ENCODE results near the gene EIF4H. TPM values are rescaled to one million over a fixed set of nuclear protein-coding genes. Genes with fewer than 3 reads are reported as not detected.
A peak's percentile ranks its signal among the peaks of the same experiment; 100 is the strongest.
"Not testable (repeated sequence)": the region's sequence is repeated elsewhere in the genome, so short reads cannot be mapped to it uniquely, and the experiment has no call there.

Gene EIF4H
- 146 TPM for total RNA-seq

DNA sequence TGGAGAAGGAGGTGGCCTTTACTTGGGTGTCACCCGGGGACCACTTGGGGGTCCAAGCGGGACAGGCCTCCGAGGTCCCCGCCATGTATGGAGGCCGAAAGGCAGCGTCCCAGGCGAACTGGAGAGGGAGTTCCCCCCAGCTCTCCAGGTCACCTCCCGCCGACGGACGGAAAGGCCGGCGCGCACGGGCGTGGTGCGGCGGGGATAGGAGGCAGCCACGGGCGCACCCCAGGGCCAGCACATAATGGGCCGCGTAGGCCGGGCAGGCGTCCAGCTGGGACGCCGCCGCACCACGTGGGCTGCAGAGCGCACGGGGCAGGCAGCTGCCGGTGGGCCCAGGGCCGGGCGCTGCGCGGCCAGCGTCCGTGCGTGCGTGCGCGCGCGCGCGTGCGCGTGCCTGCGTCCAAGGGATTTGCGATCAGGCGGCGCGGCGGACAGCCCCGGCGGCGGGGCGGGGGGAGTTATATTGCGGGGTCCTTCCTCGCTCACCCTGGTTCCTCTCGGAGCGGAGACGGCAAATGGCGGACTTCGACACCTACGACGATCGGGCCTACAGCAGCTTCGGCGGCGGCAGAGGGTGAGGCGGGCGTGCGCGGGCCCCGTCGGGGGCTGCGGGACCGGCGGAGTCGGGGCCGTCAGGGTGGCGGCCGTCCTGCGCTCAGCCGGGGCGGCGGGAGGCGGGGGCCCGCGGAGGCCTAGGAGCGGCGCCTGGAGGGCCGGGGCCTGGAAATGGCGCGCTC is at the start of gene EIF4H:
Gene EIF4H (plus strand): TSS at position 491 of the 740 bp plus-strand sequence. CDS start 28 bp downstream, at position 519.
- DNase-seq: peak; percentile 90

DNA sequence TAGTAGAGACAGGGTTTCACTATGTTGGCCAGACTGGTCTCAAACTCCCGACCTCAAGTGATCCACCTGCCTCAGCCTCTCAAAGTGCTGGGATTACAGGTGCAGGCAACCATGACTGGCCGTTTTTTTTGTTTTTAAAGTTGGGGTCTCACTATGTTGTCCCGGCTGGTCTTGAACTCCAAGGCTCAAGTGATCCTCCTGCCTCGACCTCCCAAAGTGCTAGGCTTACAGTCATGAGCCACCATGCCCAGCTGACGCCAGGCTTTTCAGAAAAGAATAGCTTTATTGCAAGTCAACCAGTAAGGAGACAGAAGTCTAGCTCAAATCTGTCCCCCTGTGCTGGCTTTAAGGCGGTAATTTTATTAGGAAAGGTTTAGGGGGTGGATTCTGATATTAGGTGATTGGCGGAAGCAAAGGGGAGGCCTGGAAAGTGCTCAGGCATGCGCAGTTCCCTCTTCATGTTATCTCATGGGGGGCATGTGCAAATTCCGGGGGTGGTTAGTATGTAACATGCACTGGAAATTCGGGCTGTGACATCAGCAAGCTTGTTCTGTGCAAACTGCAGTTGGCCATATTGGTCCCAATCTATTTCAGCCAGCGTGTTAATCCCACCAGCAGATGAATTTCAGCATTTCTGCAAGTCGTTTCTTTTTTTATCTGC is 47.8 kb upstream of the EIF4H start:
- no peak for DNase-seq

DNA sequence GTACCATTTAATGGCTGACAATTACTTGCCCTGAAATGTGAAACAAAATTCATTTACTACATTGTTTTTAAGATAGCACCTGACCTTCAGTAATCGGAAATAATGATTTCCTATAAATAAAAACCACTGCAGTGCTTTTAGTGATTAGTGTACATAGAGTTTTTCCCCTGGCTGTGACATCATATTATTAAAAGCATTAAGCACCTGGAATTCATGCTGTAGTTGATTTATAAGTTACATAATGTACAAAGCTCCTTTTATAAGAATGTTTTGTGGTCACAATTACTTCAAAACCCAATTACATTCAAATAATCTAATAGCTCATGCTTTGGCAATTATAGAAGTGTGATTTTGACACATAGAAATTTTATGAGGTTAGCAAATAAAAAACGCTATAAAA is 44.3 kb upstream of the EIF4H start:
- no peak for DNase-seq

DNA sequence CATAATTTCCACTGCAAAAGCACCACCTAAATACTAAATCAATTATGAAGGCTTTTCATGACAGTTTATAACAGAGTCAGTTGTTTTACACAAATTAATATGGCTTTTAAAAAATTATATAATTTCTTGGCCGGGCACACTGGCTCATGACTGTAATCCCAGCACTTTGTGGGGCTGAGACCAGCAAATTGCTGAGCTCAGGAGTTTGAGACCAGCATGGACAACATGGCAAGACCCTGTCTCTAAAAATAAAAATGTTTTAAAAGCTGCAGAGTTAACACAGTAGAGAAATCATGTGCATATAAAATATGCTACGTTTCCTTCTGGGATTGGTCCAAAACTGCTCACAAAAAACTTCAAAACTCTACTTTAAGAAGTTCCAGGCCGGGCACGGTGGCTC is 43.6 kb upstream of the EIF4H start:
- DNase-seq: no peak

DNA sequence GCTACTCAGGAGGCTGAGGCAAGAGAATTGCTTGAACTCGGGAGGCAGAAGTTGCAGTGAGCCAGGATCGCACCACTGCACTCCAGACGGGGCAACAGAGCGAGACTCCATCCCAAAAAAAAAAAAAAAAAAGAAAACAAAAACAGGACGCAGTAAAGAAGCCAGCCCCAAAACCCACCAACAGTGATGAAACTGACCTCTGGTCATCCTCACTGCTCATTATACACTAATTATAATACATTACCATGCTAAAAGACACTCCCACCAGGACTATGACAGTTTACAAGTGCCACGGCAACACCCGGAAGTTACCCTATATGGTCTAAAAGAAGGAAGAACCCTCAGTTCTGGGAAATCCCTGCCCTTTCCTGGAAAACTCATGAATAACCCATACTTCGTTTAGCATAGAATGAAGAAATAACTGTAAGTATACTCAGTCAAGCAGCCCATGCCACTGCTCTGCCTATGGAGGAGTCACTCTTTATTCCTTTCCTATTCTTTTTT is 40.0 kb upstream of the EIF4H start:
- DNase-seq: no peak

DNA sequence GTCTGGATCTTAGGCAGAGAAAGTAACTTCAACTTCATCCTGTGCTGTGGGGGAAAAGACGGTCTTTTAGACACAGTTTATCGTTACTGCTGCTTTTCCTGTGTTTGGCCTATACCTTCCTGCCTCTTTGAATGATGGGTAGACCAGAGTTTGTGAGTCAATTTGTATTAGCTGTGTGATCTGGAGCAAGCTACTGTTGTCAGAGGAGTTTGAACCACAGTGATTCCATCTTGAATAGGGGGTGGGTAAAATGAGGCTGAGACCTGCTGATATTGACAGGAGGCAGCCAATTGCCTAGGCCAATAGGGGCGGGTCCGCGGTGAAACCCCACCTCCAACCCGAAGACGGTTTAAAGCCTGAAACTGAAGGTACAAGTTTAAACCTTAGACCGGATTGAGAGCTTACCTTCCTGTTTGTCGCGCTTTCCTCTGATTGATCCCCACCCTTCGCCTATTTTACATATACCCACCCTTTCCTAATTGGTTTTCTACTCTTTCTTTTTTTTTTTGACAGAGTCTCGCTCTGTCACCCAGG is 35.8 kb upstream of the EIF4H start:
- DNase-seq: no peak

DNA sequence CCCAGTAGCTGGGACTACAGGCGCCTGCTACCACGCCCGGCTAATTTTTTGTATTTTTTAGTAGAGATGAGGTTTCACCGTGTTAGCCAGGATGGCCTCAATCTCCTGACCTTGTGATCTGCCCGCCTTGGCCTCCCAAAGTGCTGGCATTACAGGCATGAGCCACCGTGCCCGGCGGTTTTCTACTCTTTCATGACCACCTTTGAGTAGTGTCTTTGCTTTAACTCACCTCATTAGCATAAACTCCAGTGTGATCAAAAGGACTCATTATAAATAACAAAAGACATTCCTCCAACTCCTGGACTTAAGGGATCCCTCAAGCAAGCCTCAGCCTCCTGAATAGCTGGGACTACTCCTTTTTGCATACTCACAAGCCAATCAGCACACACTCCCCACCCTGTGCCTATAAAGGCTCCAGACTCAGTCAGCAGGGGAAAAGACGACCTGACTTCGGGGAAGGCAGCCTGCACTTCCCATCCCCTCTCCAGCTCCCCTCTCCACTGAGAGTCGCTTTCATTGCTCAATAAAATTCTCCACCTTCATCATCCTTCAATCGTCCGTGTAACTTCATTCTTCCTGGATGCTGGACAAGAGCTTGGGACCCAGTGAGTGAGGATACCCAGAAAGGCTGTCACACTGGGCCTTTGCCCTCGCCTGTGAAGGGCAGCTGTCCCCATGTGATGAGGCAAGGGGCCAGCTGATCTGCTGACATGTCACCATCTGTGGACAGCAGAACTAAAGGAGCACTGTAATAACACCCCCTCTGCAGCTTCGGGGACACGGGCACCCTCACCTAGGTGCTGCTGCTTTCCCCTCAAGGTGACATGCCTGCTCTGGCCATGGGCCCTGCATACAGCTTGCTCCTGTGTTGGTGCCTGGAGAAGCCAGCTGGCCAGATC is 35.0 kb upstream of the EIF4H start:
- no peak for DNase-seq

DNA sequence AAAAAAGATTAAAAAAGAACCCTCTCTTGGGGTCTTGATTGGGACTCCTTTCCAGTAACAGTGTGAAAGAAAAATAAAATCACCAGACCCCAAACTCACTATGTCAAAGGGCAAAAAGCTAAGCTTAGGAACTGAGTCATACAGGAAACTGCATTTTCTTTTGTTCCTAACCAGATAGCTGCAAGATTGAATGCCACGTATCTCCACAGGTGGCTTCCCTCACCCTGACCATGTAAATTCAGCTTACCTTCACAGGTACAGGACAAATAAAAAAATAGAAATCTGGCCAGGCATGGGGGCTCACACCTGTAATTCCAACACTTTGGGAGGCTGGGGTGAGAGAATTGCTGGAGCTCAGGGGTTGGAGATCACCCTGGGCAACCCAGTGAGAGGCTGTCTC is 32.5 kb upstream of the EIF4H start:
- no peak for DNase-seq

DNA sequence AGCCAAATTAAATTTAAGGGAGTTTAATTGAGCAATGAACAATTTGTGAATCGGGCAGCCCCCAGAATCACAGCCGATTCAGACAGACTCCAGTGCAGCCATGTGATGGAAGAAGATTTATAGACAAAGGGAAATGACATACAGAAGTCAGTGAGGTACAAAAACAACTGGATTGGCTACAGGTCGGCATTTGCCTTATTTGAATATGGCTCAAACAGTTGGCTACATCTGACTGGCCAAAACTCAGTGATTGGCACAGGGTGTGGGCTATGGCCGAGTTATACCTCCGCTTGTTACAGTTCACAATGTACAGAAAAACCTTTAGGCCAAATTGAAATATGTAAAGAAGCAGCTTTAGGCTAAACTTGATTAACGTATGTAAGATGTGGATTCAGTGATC is 30.8 kb upstream of the EIF4H start:
- no peak for DNase-seq

DNA sequence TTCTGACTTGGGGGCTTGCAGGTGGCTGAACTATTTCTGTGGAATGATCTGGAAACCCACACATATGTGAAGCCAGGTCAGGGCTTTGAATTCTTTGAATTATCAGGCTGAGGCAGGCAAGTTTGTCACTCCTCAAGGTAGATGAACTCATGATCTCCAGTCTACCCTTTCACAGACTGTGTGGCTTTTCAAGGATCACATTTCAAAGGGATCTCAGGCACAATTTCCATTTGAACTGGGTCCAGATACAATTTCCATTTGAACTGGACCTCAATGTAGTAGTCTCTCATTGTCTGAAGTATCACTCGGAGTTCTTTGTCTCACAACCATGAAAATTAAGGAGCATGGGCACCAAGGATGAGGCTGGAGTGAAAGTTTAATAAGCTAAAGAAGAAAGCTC is 25.7 kb upstream of the EIF4H start:
- no peak for DNase-seq

DNA sequence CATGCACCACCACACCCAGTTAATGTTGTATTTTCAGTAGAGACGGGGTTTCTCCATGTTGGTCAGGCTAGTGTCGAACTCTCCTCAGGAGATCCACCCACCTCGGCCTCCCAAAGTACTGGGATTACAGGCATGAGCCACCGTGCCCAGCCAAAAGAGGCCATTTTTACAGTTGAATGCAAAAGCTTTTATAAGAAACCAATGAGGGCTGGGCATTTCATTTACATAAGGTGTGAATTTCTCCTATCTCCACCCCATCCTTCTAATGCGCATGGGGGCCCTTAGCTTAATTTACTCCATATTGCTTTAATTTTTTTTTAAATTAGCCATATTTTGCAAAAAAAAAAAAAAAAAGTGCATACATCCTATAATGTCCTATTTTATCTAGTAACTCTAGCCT is 25.1 kb upstream of the EIF4H start:
- no peak for DNase-seq

DNA sequence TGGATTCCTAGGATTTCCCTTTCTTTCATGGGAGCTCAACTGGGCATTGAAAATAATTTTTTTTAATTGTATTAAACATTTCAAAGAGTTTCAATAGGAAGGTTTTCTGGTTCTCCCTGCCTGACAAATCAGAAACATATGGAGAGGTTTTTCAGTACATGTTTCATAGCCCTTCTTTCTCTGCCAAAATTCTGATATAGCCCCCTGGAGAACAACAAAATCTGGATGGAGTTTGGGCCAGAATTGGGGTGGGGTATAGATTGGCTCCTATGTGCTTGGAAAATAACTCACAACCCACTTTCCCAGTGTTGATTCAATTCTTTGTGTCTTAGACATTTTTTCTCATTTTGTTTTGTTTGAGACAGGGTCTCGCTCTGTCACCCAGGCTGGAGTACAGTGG is 24.6 kb upstream of the EIF4H start:
- no peak for DNase-seq

DNA sequence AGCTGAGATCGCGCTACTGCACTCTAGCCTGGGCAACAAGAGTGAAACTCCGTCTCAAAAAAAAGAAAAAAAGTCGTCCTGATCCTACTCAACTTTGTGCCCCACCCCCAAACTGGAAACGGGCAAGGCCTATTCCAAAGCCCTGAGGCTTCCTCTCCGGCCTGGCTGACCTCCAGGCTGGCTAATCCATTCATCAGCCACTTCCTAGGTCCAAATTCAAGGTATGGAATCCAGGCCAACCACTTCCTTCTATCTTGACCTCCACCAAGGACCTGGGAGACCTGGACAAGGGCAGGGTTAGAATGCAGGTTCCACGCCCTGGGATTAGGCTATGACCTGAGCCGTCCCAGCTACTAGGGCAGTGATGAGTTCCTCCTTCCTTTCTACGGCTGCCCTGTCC is 20.4 kb upstream of the EIF4H start:
- DNase-seq: no peak

DNA sequence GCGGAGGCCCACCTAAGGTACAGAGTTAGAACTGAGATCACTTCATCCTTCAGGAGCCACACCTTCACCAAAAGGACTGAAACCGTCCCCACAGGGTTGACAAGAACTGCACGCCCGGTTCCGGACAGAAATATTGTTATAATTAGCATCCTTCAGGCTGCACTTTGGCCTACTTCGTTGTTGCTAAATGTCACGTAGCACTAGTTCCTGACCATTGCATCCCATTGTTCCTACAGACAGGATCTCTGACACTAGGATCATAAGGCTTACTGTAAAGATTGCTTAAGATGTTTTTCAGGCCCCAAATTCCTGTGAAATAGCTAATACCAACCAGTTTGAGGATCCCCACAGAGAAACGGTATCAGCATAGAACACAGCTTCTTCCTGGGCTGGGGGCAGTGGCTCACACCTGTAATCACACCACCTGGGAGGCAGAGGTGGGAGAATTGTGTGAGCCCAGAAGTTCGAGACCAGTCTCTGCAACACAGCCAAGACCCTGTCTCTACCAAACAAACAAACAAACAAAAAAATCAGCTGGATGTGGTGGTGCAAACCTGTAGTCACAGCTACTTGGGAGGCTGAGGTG is 18.3 kb upstream of the EIF4H start:
- no peak for DNase-seq

DNA sequence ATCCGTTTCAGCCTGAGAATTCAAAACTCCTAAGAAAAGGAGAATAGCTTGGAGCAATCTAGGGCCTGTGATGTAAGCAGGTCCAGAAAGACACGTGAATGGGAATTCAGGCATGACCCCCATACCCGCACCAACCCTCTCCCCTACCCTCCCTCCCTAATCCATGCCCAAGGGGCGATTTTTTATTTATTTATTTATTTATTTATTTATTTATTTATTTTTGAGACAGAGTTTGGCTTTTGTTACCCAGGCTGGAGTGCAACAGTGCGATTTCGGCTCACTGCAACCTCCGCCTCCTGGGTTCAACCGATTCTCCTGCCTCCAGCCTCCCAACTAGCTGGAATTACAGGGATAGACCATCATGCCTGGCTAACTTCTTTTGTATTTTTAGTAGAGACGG is 16.6 kb upstream of the EIF4H start:
- DNase-seq: no peak

DNA sequence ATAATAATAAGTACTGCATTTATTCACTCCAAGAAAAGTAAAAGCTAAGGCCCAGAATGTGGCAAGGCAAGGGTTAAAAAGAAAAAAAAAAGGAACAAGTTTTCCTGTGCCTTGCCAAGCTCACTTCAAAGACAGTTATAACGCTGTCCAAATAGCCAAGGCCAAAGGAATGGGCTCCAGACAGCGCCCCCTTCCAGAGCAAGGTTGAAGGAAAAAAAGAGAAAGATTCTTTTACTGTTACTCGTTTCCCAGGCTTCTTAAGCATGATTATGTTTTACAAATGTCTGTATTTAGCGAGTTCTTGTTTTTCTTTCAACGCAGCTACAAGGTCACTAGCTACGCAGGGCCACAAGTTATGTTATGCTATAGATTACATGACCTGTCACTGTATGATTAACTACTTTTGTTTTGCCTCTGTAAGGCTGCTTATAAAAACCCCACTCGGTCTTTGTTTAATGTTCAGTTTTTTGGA is 9.1 kb upstream of the EIF4H start:
- DNase-seq: no peak

DNA sequence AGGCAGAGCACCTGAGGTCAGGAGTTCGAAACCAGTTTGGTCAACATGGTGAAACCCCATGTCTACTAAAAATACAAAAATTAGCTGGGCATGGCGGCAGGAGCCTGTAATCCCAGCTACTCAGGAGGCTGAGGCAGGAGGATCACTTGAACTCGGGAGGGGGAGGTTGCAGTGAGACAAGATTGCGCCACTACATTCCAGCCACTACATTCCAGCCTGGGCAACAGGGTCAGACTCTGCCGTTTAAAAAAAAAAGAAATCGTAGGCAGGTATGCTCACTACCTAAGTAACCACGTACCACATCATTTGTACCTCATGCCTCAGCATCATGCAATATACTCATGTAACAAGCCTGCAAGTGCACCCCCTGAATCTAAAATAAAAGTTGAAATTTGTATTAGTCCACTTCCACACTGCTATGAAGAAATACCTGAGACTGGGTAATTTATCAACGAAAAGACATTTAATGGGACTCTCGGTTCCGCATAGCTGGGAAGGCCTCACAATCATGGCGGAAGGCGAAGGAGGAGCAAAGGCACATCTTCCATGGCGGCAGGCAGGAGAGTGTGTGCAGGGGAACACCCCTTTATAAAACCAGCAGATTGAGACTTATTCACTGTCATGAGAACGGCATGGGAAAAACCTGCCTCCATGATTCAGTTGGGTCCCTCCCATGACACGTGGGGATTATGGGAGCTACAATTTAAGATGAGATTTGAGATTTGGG is 8.1 kb upstream of the EIF4H start:
- DNase-seq: no peak

DNA sequence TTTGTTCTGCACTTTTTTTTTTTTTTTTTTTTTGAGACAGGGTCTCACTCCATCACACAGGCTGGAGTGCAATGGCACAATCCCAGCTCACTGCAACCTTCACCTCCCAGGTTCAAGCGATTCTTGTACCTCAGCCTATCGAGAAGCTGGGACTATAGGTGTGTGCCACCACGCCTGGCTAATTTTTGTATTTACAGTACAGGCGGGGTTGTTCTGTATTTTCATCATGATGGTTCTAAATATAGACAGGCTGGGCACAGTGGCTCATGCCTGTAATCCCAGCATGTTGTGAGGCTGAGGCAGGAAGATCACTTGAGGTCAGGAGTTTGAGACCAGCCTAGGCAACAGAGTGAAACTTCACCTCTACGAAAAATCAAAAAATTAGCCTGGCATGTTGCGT is 6.8 kb upstream of the EIF4H start:
- DNase-seq: not testable (repeated sequence)

DNA sequence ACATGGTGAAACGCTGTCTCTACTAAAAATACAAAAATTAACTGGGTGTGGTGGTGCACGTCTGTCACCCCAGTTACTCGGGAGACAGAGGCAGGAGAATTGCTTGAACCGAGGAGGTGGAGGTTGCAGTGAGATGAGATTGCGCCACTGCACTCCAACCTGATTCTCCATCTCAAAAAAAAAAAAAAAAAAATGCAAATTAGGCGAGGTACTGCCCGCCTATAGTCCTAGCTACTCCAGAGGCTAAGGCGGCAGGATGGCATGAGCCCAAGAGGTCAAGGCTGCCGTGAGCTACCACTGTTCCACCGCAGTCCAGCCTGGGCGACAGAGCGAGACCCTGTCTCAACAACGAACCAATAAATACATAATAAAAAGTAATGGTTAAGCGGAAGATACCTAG is 1.1 kb upstream of the EIF4H start:
- DNase-seq: no peak

DNA sequence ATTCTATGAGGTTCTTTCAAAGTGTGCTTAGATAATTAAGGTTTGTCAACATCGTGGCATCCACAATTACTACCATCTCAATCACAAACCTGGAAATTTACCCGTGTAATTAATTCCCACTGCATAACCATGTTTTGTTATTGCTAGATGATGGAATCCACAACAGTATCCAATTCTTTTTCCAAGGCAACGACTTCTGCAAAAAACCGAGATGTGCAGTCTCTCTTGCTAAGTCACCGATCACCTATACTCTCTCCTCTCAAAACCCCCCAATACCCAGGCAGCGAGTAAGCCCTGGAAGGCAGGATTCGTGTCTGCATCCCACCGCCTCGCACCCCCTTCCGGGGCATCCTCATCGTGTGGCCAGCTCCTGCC is 678 bp upstream of the EIF4H start:
- DNase-seq: no peak

DNA sequence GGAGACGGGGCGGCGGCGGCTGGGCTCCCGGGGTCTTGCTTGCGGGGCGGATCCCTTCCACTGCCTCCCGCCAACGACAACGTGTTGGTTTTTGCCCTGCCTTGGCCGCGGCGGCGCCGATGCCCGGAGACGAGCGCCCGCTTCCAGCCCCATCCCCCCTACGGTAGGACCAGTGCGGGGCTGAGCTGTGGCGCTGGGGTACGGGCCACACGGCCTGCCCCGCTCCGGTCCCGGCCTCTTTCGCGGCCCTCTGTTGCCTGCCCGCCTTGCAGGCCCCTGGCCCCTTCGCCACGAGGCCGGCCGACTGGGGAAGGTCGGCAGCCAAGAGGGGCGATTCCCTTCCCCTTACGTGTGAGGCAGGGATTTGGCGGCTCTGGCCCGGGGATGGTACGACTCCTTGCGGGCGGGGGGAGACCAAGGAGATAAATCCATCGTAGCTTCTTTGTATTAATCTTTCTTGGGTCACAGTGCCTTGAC is 488 bp downstream of the EIF4H start:
- DNase-seq: no peak
